HG03196 (cell line): ENCODE data around the gene ULK2.

Experiments used
- ATAC-seq: cut with Tn5 transposase; IDR thresholded peaks from one replicate; pipeline ENCODE4 v1.9.1; 2021; ENCODE audit not compliant: unreplicated experiment

ULK2 gene

DNA sequence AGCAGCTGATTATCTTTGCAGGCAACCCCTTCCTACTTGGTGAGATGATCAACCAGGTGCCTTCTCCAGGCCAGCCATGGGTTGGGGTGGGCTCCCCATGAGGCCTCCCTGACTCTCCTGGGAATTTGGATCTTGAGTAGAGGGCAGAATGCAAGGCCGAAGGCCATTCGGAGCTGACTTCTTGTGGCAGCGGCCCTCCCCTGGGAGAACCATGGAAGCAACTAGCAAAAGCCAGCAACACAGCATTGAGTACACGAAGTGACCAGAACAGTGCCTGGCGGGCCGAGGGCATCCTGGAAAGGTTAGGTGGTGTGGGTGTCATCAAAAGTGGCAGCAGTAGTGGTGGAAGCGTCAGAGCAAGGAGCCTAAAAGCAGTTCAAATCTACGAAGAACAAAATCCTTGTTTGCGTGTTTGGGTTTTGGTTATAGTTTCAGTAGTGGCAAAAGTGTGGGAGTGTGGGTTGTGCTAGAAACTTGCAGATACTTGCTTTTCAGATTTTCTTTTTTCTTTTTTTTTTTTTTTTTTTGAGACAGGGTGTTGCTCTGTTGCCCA lies 117.6 kb downstream of the ULK2 start:
- ATAC-seq, result no peak

GRCh38 chr17:19748807-19749193 lies 118.9 kb downstream of the ULK2 start:
- no peak for ATAC-seq

- no peak for ATAC-seq
Measured at GRCh38 chr17:19747829-19748806, 119.6 kb downstream of the ULK2 start, which contains the start of gene ALDH3A1. Gene ALDH3A1 (minus strand): TSS chr17:19748298. CDS start chr17:19745129, 3,169 bp downstream.

- ATAC-seq, result no peak
Measured at GRCh38 chr17:19747159-19747719, 120.5 kb downstream of the ULK2 start.

DNA sequence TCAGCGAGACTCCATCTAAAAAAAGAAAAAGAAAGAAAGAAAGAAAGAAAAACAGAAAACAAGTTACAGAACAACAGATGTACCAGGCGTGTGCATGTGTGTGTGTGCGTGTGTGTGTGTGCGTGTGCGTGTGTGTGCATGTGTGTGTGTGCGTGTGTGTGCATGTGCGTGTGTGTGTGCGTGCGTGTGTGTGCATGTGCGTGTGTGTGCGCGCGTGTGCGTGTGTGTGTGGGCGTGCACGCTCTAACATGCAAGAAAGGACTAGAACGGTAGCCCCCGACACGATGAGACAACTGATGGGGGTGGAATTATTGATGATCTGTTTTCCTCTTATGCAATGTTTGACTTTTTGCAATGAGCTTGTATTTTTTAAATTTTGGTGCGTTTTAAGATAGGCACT lies 121.2 kb downstream of the ULK2 start:
- no peak for ATAC-seq

DNA sequence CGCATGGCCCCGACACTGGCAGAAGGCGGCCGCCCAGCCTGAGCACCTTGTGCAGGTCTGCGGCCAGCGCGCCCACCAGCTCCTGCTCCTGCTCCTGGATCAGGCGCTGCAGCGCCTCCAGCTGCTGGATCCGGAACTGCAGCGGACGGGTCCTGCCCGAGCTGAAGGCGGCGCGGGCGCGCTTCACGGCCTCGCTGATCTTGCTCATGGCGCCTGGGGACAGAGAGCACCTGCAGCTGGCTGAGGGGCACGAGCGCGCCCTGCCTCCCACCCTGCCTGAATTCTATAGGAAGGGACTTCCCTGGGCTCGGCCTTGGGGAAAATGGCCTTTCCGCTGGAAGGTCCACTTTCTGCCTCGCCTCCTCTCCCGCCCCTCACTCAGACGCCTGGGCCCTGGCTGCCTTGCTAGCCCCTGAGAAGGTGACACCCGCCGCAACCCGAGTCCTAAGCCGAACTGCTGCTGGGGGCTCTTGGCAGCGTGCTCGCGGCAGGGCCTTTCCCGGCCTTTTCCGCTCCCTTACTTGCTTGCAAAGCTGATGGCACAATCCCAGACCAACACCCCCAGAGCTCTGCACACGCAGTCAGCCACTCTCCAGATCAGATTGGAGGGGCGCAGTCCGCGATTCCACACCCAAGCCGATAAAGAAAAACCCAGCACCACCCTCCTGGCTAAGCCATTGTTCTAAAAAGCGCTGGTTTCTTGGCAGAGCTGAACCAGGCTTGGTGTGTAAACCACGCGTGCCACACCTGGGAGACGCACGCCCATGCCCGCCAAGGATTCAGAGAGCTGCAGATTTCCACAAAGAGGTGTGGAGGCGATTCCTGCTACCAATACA lies 122.6 kb downstream of the ULK2 start:
- no peak for ATAC-seq

DNA sequence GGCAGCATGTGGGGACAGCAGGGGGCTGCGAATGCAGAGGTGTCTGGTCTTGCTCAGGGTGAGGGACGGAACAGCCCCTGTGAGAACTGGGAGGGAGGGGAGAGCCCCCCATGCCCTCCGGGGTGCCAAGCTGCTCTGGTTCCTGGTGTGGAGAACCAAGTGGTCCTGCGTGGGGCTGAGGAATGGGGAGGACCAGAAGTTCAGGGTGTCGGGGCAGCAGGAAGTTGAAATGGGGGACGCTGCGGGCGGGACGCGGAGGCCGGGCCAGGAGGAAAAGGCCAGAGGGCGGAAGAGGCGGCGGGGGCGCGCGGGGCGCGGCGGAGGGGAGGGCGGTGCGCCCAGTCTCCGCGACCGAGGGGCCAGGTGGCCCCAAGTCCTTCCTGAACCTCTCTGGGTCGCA lies 123.2 kb downstream of the ULK2 start:
- ATAC-seq, result no peak

GRCh38 chr17:19743101-19744100 lies 124.3 kb downstream of the ULK2 start:
- no peak for ATAC-seq

DNA sequence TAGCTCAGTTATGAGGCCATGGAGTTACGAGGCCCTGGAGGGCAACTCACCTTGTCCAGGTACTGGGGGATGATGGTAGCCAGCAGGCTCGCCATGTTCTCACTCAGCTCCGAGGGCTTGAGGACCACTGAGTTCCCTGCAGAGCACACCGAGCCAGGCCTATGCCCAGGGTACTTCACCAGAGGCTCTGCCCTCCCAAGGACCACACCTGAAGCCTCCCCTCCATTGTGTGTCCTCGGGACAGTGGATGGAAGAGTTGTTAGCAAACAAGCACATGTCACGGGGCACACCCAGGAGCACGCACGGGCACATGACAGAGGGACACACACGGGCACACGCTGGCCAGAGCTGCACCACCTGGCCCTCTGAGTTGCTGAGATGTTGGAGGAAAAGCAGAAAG lies 125.2 kb downstream of the ULK2 start:
- no peak for ATAC-seq

DNA sequence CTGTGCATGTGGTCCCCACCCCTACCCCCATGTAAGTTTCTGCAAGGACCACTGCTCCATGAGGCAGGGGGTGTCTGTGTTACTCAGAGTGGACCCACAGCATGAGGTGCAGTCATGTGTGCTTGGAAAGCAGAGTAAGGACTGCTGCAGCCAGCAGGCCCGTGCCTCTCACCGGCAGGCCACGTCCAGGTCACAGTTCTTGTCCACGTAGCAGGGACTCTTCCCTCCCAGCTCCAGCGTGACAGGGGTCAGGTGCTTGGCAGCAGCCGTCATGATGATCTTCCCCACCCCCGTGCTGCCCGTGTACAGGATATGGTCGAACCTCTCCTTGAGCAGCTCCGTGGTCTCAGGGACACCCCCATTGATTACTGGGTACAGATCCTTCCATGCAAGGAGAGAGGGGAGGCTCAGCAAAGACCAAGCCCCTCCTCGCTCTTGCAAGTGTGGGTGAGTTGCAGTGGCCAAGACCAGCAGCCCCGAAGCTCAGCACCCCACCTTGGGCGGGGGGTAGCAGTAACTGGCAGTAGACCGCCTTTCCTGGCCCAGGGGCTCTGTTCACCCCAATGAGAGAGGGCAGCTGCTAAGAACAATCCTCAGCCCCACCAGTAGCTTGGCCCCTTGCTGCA lies 125.8 kb downstream of the ULK2 start:
- no peak for ATAC-seq

DNA sequence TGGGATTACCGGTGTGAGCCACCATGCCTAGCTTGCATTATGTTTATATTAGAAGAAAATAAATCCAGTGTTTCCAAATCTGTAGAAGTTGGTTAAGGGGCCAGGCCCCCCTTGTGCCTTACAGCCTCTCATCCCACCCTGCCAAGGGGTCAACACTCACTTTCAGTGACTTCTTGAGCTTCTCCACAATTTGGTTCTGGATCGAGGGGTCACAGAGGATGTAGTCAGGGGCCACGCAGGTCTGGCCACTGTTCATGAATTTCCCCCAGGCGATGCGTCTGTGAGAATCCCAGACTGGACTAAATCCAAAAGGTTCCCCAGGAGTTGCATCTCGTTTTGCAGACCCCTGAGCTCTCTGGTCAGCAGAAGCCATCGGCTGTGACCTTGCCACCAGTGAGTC lies 126.8 kb downstream of the ULK2 start:
- no peak for ATAC-seq

DNA sequence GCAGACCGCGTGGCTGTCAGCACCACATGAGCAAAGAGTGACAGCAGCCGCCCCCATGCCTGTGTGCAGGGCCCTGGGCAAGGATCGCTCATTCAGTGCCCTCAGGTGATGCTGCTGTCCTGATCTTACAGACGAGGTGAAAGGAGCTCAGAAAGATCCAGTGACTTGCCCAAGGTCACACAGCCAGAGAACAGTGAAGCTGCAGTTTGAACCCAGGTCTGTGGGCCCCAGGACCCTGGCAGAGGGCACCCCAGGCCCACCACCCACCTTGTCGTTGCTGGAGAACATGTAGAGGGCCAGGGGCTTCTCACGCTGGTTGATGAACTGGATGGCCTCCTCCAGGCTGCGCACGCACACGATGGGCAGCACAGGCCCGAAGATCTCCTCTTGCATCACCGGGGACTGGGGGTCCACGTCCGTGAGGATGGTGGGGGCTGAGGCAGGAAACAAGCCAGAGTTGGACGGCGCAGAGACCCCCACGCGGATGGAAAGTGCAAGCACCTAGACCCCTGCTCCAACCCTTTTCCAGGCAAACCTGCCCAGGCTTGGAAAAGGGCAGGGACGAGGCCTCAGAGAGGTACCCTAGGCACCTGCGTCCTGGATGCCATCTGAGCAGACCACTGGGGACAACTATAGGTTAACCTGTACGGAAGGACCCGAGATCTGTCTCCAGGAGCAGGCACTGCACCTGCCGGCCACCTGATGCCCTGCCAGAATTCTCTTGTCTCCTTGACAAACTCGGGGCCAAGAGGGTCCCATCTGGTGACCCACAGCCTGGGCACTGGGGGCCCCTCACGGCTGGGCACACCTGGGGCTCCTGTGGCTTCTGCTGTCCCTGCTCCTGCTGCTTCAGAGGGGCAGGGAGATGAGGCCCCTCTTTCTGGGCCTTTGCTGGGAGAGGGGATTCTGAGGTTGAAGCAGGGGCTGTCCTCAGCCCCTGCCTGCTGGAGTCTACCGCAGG lies 128.2 kb downstream of the ULK2 start:
- no peak for ATAC-seq

DNA sequence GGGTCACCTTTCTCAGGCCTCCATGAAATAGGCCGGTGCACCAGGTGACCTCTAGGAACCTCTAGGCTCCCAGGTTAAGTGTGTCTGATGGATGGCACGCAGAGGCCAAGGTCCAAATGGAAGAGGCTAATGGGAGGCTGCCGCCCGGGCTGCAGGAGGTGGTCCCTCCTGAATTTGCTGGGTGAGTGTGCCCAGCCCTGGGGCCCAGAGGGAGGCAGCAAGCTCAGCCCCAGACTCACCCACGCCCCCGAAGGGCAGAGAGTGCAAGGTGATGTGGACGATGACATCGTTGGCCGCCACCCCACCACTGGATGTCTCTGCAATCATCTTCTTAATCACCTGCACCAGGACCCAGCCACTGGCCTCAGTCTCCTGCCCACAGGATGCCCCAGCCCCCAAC lies 129.0 kb downstream of the ULK2 start:
- ATAC-seq, result no peak

DNA sequence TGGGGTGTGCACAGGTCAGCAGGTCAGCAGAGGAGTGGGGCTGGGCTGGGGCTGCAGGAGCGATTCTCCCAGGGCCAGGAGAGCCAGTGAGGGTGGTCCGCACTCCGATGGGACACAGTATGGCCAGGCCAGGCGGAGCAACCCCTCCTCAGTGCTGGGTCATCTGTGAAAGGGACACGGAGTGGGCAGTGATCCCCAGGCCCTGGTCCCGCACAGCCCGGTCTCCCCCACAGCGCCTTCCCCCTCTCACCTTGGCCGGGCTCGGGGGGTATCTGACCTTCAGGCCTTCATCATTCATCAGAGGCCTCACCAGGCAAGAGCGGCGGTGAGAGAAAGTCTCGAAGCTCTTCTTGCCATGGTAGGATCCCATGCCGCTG lies 129.7 kb downstream of the ULK2 start:
- no peak for ATAC-seq

DNA sequence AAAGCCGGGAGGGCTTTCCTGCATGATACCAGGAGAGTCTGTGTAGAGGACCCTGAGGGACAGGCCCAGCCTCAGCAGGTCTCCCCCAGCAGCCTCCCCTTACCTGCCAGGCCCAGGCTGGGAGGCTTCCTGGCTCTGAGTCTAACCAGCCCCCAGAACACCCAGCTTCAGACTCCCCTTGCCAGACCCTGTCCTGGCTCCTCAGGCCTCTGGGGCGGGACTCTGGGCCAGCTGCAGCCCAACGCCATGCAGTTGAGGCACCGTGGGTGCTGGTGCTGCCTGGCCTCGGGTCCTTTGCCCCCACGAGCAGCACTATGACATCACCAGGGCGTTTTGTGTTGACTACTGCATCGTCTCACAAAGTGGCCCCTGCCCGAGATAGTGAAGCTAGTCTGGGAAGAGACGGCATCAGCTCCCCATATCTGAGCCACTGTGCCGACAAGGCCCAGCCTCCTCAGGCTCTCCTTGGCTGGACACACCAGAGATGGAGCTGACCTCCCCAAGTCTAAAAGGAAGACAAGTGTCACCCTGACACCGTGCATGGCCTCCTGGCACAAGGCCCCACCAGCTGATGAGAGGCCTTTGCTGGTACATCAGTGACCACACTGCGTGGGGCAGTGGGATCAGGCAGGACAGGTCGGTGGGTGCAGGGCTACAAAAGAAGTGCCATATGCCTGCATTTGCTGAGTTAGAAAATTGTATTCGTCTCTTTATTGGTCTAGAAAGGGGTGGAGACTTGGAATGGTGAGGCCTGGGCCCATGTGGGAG lies 130.2 kb downstream of the ULK2 start:
- ATAC-seq, result no peak

DNA sequence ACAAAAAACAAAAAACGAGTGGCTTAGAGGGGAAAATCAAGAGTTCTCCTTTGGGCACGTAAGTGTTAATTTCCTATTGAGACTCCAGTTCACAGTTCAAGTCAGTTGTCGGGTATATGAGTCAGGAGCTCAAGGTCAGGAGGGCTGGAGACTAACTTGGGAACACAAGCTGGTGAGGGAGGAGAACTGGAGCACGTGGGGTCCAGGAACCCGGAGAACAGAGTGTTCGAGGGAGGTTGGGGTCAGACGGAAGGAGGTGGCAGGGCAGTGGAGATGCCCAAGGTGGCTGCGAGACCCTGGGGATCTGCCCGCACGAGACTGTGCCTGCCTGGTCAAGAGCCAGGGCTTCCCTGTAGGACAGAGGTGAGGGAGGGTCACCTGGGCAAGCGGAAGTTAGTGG lies 131.7 kb downstream of the ULK2 start:
- no peak for ATAC-seq

DNA sequence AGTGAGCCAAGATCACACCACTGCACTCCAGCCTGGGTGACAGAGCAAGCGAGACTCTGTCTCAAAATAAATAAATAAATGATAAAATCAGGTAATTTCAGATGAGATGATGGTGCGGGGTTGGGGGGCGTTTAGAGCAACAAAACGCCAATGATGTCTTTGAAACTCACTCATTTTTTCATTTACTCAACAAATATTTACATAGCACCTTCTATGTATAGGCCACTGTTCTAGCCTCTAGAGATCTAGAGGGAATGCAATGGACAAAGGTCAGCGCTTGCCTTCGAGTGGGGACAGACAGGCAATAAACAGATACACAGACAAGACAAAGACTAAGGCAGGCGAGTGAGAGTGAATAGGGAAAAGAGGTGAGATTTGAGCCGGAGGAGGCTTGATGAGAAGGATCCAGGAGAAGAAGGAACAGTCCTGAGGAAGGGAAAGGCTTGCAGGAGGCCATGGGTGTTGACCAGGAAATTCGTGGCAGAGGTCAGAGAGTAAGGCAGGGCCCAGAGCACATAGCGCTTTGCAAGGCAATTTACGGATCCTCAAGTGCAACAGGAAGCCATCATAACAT lies 133.7 kb downstream of the ULK2 start:
- ATAC-seq, result no peak
